WERI-Rb-1 (cell line): Measurements from ENCODE around the gene SLC45A3.
A peak's percentile ranks its signal among the peaks of the same experiment; 100 is the strongest.

Experiments
- DNase-seq: peaks from one replicate; pipeline ENCODE4 v3.0.0-alpha.2; 2020
- H3K27ac ChIP-seq: fragments of 250-450 bp; sonication (Bioruptor Pico); 2 replicates; pipeline ENCODE4 v1.5.1; 2020; ENCODE audit warnings: mild to moderate bottlenecking, moderate library complexity
- H3K27me3 ChIP-seq: fragments of 250-450 bp; sonication (Bioruptor Pico); 2 replicates; pipeline ENCODE4 v1.5.1; 2021; ENCODE audit warnings: mild to moderate bottlenecking, low read depth, moderate library complexity; ENCODE audit not compliant: insufficient read depth, severe bottlenecking
- H3K36me3 ChIP-seq: fragments of 250-450 bp; sonication (Bioruptor Pico); 2 replicates; pipeline ENCODE4 v1.5.1; 2020; ENCODE audit warnings: mild to moderate bottlenecking, moderate library complexity
- H3K4me3 ChIP-seq: 2 replicates; pipeline ENCODE4 v1.5.1; 2011; ENCODE audit warnings: low read depth, mild to moderate bottlenecking, control low read depth, low read length
- H3K9me3 ChIP-seq: fragments of 250-450 bp; sonication (Bioruptor Pico); 2 replicates; pipeline ENCODE4 v1.5.1; 2021; ENCODE audit warnings: mild to moderate bottlenecking, moderate library complexity; ENCODE audit not compliant: severe bottlenecking
- TF ChIP-seq, protein P1 (sequence below): IDR thresholded peaks from 2 replicates; pipeline ENCODE4 v1.5.1; 2011; ENCODE audit warnings: low read depth, mild to moderate bottlenecking, control low read depth, inconsistent platforms, low read length

SLC45A3 gene

DNA sequence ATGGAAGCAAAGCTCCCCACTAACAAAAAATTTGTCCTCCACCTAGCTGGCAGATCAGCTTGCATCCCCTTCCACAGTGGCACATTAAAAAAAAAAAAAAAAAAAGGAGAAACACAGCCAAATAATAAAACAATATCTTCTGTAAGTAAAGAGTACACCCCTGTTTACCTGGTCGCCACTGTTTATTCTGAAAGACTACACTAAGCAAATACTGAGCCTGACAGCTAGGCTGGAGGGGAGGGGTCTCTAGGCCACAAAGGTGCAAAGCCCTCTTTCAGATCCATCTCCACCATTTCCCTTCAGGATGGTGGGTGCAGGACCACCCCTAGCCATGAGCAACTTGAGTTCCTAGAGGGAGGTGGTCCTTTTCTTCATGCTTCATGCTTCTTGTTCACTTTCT lies 22.8 kb upstream of the SLC45A3 start:
- Histone ChIP-seq H3K27me3 (no peaks in the 10 kb centered on the region), H3K27ac (no peak overlapping the region), H3K4me3 (no peak overlapping the region), H3K36me3 (peaks cover 24% of the 10 kb centered on the region; the same call in 1 of the 2 replicates), H3K9me3 (no peaks in the 10 kb centered on the region)
- TF ChIP-seq, protein P1, sequence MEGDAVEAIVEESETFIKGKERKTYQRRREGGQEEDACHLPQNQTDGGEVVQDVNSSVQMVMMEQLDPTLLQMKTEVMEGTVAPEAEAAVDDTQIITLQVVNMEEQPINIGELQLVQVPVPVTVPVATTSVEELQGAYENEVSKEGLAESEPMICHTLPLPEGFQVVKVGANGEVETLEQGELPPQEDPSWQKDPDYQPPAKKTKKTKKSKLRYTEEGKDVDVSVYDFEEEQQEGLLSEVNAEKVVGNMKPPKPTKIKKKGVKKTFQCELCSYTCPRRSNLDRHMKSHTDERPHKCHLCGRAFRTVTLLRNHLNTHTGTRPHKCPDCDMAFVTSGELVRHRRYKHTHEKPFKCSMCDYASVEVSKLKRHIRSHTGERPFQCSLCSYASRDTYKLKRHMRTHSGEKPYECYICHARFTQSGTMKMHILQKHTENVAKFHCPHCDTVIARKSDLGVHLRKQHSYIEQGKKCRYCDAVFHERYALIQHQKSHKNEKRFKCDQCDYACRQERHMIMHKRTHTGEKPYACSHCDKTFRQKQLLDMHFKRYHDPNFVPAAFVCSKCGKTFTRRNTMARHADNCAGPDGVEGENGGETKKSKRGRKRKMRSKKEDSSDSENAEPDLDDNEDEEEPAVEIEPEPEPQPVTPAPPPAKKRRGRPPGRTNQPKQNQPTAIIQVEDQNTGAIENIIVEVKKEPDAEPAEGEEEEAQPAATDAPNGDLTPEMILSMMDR: no peak
- no peak for DNase-seq

DNA sequence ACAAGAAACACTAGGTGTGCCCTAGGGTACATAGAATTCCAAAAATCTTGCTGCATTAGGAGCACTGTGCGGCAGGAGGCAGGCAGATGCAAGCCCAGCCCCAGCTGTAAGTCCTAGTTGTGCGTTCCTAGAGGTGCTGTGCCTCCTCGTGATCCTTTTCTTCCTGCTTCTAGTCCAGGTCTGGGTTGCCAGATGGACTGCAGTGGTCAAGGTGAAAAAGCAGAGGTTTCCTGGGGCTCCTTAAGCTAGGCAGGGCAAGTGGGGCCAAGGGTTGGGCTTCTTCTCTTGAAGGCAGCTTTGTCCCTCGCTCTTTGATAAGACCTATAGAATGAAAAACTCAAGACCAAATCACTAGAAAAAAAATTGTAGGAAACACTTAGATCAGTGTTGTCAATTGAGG lies 21.6 kb upstream of the SLC45A3 start:
- H3K27me3 ChIP-seq: no peaks in the 10 kb centered on the region
- no peaks in the 10 kb centered on the region for H3K9me3 ChIP-seq
- peak overlapping the region; percentile 53 for H3K27ac ChIP-seq
- TF ChIP-seq, protein P1: peak; percentile 30; the same call in 1 of the 2 replicates
- no peak overlapping the region for H3K4me3 ChIP-seq
- H3K36me3 ChIP-seq: peaks cover 24% of the 10 kb centered on the region; the same call in 1 of the 2 replicates
- DNase-seq: peak; percentile 94

DNA sequence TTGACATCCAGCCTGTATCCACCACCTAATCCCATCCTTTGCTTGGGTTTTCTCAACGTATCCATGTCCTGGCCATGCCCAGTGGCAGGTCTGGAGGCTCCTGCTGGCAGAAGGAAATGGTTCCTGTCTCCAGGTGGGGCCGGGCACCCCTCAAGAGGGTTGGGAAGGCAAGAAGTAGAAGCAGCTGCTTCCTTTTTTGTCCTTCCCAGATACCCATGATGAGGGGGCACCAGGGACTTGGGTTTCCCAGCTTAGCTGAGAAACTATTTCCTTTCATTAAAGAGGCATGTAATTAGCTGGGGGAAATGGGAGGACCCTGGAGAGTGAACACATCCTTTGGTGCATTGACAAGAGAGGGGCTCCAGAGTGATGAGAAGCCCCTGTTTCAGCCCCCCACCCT lies 21.1 kb upstream of the SLC45A3 start:
- Histone ChIP-seq H3K36me3 (peaks cover 20% of the 10 kb centered on the region; the same call in 1 of the 2 replicates), H3K9me3 (no peaks in the 10 kb centered on the region), H3K4me3 (no peak overlapping the region), H3K27me3 (no peaks in the 10 kb centered on the region), H3K27ac (peak overlapping the region; percentile 53)
- DNase-seq: no peak
- TF ChIP-seq, protein P1: no peak

DNA sequence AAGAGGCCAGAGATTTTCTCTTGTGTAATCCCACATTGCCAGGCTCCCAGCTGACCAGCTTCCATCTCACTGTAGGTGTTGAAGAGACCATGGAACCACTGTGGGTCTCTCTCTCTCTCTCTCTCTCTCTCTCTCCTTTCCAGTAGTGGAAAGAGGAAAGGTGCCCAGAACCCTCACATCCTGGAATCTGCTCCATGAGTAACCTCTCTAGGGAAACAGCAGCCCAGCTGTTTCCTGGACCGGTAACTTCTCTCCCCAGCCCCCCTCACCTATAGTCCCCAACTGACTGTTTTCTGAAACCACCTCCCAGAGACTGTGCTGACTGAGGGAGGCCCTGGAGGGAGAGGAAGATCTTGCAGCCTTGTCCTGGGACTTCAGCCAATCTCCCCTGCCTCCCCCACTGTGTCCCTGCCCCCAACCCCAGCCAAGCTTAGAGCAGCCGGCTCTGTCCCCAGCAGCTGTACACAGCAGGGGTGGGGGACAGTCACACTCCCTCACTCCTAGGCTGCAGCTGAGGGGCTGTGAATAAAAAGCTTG lies 20.6 kb upstream of the SLC45A3 start:
- Histone ChIP-seq H3K36me3 (peaks cover 20% of the 10 kb centered on the region; the same call in 1 of the 2 replicates), H3K9me3 (no peaks in the 10 kb centered on the region), H3K4me3 (no peak overlapping the region), H3K27ac (peak overlapping the region; percentile 53), H3K27me3 (no peaks in the 10 kb centered on the region)
- TF ChIP-seq, protein P1: no peak
- DNase-seq: peak; percentile 76

DNA sequence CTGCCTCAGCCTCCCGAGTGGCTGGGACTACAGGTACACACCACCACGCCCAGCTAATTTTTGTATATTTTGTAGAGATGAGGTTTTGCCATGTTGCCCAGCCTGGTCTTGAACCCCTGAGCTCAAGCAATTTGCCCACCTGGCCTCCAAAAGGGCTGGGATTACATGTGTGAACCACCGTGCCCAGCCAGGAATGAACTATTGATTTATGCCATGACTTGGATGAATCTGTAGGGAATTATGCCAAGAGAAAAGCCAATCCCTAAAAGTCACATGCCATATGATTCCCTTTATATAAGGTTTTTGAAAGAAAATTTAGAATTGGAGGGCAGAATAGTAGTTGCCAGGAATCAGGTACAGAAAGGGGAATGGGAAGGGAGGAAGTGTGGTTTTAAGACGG lies 19.1 kb upstream of the SLC45A3 start:
- H3K36me3 ChIP-seq: peaks cover 10% of the 10 kb centered on the region; the same call in 1 of the 2 replicates
- H3K9me3 ChIP-seq: no peaks in the 10 kb centered on the region
- H3K27ac ChIP-seq: no peak overlapping the region
- no peaks in the 10 kb centered on the region for H3K27me3 ChIP-seq
- TF ChIP-seq, protein P1: no peak
- no peak overlapping the region for H3K4me3 ChIP-seq
- no peak for DNase-seq

DNA sequence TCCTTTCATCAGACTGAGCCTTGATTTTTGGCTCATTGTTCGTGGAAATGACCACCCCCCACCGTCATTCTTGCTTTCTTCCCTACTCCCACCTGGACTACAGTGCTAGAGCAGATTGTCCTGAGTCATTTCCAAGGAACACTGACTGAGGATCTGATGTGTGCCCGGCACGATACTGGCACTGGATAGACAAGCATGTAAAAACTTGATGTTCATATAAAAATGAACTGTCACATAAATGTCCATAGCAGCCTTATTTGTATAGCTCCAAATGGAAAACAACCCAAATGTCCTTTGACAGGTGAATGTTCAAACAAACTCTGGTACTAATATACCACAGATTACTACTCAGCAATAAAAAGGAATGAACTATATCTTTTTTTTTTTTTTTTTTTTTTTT lies 18.6 kb upstream of the SLC45A3 start:
- no peaks in the 10 kb centered on the region for H3K9me3 ChIP-seq
- peaks cover 7% of the 10 kb centered on the region; the same call in 1 of the 2 replicates for H3K36me3 ChIP-seq
- H3K27ac ChIP-seq: no peak overlapping the region
- no peak for DNase-seq
- TF ChIP-seq, protein P1: no peak
- no peaks in the 10 kb centered on the region for H3K27me3 ChIP-seq
- H3K4me3 ChIP-seq: no peak overlapping the region
